Breast epithelium (tissue), 4 donors: ENCODE results near the gene ALDH1A2. TPM values are rescaled to one million over a fixed set of nuclear protein-coding genes. Genes with fewer than 3 reads are reported as not detected.

Source experiments
- DNase-seq, 2 donors: peaks; one replicate each; pipeline ENCODE4 v3.0.0-alpha.2; 2019; ENCODE audit warnings: low spot score in 2 of 2
- H3K27ac ChIP-seq, 2 donors: fragments of 200-600 bp; sonication (generic) in 1 of 2; one replicate each; pipeline ENCODE4 v1.5.1; 2016 to 2019; ENCODE audit warnings: mild to moderate bottlenecking in 1 of 2
- H3K27me3 ChIP-seq, 2 donors: fragments of 200-600 bp; sonication (generic) in 1 of 2; one replicate each; pipeline versions ENCODE4 v1.5.1 to v1.6.0; 2017 to 2019; ENCODE audit warnings: control low read depth in 1 of 2, mild to moderate bottlenecking in 1 of 2
- H3K36me3 ChIP-seq: fragments of 200-600 bp; one replicate; pipeline ENCODE4 v1.5.1; 2019
- H3K4me1 ChIP-seq, 2 donors: fragments of 200-600 bp; sonication (generic); one replicate each; pipeline ENCODE4 v1.5.1; 2016 to 2019; ENCODE audit warnings: control low read depth in 1 of 2
- H3K4me3 ChIP-seq, 3 donors: fragments of 200-600 bp; sonication (generic); 1 replicate in 2 of 3; 2 replicates in 1 of 3; pipeline ENCODE4 v1.5.1; 2016 to 2019; ENCODE audit warnings: mild to moderate bottlenecking in 3 of 3, moderate library complexity in 2 of 3
- H3K9me3 ChIP-seq, 2 donors: fragments of 200-600 bp; sonication (generic) in 1 of 2; one replicate each; pipeline ENCODE4 v1.5.1; 2016 to 2019; ENCODE audit warnings: control low read depth in 1 of 2
- POLR2A ChIP-seq: fragments of 450-650 bp; IDR thresholded peaks from one replicate; pipeline ENCODE4 v1.6.1; 2016; ENCODE audit warnings: antibody characterized with exemption, mild to moderate bottlenecking, moderate library complexity
- POLR2AphosphoS5 ChIP-seq, 3 donors: sonication (generic); formaldehyde crosslinking; IDR thresholded peaks; one replicate each; pipeline ENCODE4 v1.6.1; 2017; ENCODE audit warnings: antibody characterized with exemption in 3 of 3
- intact Hi-C: fragments of 100-400 bp; cut with DNase I; formaldehyde crosslinking; loops from one replicate; pipeline ENCODE4 v1.15.1; 2023; ENCODE audit warnings: low total_unique reads
- total RNA-seq, 3 donors: library from RNA; depleted of rRNA; stranded (reverse); fragments of >200 nt; gene quantifications; one replicate each; pipeline ENCODE4 v1.1.0, GENCODE V29; 2016
- TF ChIP-seq, protein P1 (sequence below), 3 donors: fragments of 450-650 bp; IDR thresholded peaks; one replicate each; pipeline ENCODE4 v1.5.1; 2016 to 2017; ENCODE audit warnings: antibody characterized with exemption in 3 of 3, mild to moderate bottlenecking in 3 of 3, moderate library complexity in 3 of 3

Gene ALDH1A2
- total RNA-seq, 3 donors from 2014 or later, result 6.1 to 19.6 (median 11.1) TPM

DNA sequence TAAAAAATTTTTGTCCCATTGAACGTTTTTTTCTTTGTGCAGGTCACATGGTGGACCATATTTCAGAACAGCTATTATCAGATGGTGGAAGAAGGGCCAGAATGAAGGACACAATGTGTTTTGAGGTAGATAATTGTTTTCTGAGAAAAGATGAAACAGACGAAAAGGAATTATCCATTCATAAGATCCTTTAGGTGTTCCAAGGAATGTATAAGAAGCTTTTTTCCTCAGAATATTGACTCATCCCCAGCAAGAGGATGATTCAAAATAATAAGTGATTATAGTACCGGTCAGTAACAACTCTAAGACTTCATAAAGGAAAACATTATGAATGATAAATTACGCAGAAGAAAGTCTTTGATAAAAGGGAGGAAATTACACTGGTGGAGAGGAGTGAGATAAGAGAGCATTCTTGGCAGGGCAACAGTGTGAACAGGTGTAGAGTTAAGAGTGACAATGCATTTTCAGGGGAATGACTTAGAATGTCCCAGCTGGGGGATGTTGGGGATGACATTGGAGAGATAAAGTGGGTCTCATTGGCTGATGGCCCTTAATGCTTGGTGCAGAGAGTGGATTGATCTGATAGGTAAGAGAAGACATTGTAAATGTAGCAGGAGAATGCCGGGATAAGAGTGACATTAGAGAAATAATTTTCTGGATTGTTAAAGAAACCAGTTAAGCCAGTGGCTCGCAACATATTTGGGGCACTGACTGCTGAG lies 45.6 kb upstream of the ALDH1A2 start:
- intact Hi-C loops, result no loop called here
- TF ChIP-seq POLR2AphosphoS5 (IDR thresholded peaks at IDR 0.05), result no peak
- no peak for TF ChIP-seq POLR2A
- TF ChIP-seq, protein P1, sequence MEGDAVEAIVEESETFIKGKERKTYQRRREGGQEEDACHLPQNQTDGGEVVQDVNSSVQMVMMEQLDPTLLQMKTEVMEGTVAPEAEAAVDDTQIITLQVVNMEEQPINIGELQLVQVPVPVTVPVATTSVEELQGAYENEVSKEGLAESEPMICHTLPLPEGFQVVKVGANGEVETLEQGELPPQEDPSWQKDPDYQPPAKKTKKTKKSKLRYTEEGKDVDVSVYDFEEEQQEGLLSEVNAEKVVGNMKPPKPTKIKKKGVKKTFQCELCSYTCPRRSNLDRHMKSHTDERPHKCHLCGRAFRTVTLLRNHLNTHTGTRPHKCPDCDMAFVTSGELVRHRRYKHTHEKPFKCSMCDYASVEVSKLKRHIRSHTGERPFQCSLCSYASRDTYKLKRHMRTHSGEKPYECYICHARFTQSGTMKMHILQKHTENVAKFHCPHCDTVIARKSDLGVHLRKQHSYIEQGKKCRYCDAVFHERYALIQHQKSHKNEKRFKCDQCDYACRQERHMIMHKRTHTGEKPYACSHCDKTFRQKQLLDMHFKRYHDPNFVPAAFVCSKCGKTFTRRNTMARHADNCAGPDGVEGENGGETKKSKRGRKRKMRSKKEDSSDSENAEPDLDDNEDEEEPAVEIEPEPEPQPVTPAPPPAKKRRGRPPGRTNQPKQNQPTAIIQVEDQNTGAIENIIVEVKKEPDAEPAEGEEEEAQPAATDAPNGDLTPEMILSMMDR (IDR thresholded peaks at IDR 0.05), result no peak
- DNase-seq, result no peak
- Histone ChIP-seq H3K9me3 (no peaks in the 10 kb centered on the region), H3K4me1 (no peaks in the 10 kb centered on the region), H3K36me3 (no peaks in the 10 kb centered on the region), H3K27ac (no peak overlapping the region), H3K4me3 (no peak overlapping the region), H3K27me3 (no peaks in the 10 kb centered on the region)

DNA sequence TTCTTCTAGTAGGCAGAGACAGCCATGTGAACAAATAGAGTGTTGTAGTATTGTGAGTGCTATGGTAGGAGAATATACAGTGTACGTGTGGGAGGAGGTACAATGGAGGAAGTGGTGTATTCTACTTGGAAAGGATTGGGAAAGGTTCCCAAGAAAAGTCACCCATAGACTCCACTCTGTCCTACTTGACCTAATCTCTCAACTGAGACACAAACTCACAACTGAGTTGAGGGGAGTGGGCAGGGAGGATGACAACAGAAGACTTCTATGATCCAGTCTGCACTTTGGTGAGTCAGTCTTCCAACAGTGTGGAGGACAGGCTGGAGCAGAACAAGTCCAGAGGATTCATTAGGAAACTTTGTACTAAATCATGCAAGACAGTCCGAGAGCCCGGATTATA lies 43.9 kb upstream of the ALDH1A2 start:
- intact Hi-C loops, result no loop called here
- no peaks in the 10 kb centered on the region for H3K9me3 ChIP-seq
- no peak for DNase-seq

DNA sequence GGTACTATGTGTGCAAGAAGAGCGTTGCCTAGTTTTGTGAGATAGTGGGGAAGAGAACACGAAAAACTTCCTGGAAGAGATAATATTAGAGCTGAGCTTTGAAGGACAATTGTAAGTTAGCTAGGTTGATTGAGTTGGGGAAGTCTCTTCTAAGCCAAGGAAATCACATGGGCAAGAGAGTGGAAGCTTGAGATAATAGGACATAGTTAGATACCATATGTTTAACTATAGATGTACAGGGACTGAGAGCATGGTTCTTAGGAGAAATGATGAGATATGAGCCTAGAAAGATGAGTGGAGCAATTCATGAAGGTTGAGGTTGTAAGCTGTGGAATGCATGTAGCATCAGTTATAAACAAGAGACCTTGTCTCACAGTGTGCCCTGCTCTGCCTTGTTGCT lies 42.6 kb upstream of the ALDH1A2 start:
- TF ChIP-seq POLR2AphosphoS5 (IDR thresholded peaks at IDR 0.05) (no peak), POLR2A (no peak)
- TF ChIP-seq, protein P1 (IDR thresholded peaks at IDR 0.05), result no peak
- H3K4me1 ChIP-seq, result no peaks in the 10 kb centered on the region
- no peaks in the 10 kb centered on the region for H3K27me3 ChIP-seq
- intact Hi-C loops, result no loop called here
- H3K36me3 ChIP-seq, result no peaks in the 10 kb centered on the region
- H3K27ac ChIP-seq, result no peak overlapping the region
- H3K9me3 ChIP-seq, result no peaks in the 10 kb centered on the region
- no peak overlapping the region for H3K4me3 ChIP-seq
- DNase-seq, result no peak

More for the DNA sequence above, 43.9 kb upstream of the ALDH1A2 start:
- Histone ChIP-seq H3K27me3 (no peaks in the 10 kb centered on the region), H3K4me1 (no peaks in the 10 kb centered on the region), H3K36me3 (no peaks in the 10 kb centered on the region), H3K27ac (no peak overlapping the region), H3K4me3 (no peak overlapping the region)
- TF ChIP-seq POLR2AphosphoS5 (IDR thresholded peaks at IDR 0.05) (no peak), POLR2A (no peak)
- TF ChIP-seq, protein P1 (IDR thresholded peaks at IDR 0.05), result no peak

DNA sequence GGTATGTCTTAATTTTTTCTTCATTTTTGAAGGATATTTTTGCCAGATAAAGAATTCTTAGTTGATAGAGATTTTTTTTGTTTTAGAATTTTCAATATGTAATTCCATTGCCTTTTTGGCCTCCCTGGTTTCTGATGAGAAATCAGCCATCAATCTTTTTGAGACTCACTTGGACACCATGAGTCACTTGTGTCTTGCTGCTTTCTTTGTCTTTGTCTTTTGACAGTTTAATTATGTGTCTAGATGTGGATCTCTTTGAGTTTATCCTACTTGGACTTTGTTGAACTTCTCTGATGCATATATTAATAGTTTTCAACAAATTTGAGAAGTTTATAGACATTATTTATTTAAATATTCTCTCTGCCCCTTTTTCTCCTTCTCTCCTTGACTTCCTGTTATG lies 38.0 kb upstream of the ALDH1A2 start:
- intact Hi-C loops, result no loop called here
- Histone ChIP-seq H3K9me3 (no peaks in the 10 kb centered on the region), H3K4me1 (no peaks in the 10 kb centered on the region), H3K27ac (no peak overlapping the region), H3K27me3 (no peaks in the 10 kb centered on the region), H3K36me3 (no peaks in the 10 kb centered on the region), H3K4me3 (no peak overlapping the region)
- TF ChIP-seq POLR2A (no peak), POLR2AphosphoS5 (IDR thresholded peaks at IDR 0.05) (no peak)
- TF ChIP-seq, protein P1 (IDR thresholded peaks at IDR 0.05), result no peak
- no peak for DNase-seq

DNA sequence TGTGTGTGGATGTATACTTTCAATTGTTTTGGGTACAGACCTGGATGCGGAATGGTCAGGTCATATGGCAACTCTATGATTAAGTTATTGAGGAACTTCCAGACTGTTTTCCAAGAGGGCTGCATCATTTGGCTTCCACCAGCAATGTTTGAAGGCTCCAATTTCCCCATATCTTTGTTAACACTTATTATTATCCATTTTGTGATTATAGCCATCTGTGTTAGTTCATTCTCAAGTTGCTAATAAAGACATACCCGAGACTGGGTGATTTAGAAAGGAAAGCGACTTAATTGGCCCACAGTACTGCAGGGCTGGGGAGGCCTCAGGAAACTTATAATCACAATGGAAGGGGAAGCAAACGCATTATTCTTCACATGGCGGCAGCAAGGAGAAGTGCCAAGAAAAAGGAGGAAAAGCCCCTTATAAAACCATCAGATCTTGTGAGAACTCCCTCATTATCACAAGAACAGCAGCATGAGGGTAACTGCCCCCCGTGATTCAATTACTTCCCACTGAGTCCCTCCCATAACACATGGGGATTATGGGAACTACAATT lies 31.1 kb upstream of the ALDH1A2 start:
- no peaks in the 10 kb centered on the region for H3K27me3 ChIP-seq
- H3K4me1 ChIP-seq, result no peaks in the 10 kb centered on the region
- H3K4me3 ChIP-seq, result no peak overlapping the region
- no peak for DNase-seq
- no peaks in the 10 kb centered on the region for H3K36me3 ChIP-seq
- intact Hi-C loops, result no loop called here
- H3K27ac ChIP-seq, result no peak overlapping the region
- TF ChIP-seq POLR2AphosphoS5 (IDR thresholded peaks at IDR 0.05) (no peak), POLR2A (no peak)
- TF ChIP-seq, protein P1 (IDR thresholded peaks at IDR 0.05), result no peak
- peaks cover 0 to 6% of the 10 kb centered on the region in 2 donors for H3K9me3 ChIP-seq
